Panc1 (cell line): ENCODE results near the gene SMOC2.

Experiments used
- CTCF ChIP-seq: fragments of 450-650 bp; IDR thresholded peaks from 2 replicates; pipeline ENCODE4 v1.5.1; 2017; ENCODE audit warnings: mild to moderate bottlenecking
- POLR2AphosphoS5 ChIP-seq: IDR thresholded peaks from 2 replicates; pipeline ENCODE4 v1.6.1; 2012; ENCODE audit warnings: mild to moderate bottlenecking, low read depth, low read length, moderate library complexity
- REST ChIP-seq, 2 experiments: IDR thresholded peaks; 2 replicates each; pipeline ENCODE4 v1.6.1; 2011 to 2012; ENCODE audit warnings: low read depth in 2 of 2, control low read depth in 1 of 2, low read length in 1 of 2, mild to moderate bottlenecking in 1 of 2, moderate library complexity in 1 of 2; ENCODE audit not compliant: insufficient read depth in 1 of 2
- SIN3A ChIP-seq: IDR thresholded peaks from 2 replicates; pipeline ENCODE4 v1.6.1; 2012; ENCODE audit warnings: low read depth, mild to moderate bottlenecking, low read length, moderate library complexity, borderline replicate concordance; ENCODE audit not compliant: insufficient read depth
- TCF7L2 ChIP-seq: IDR thresholded peaks from 2 replicates; pipeline ENCODE4 v1.6.1; 2011; ENCODE audit warnings: mild to moderate bottlenecking, low read depth, low read length, inconsistent platforms

GRCh38 chr6:168536665-168537539 is 95.9 kb downstream of the SMOC2 start:
- TF ChIP-seq SIN3A: no peak
- TF ChIP-seq CTCF: no peak
- TF ChIP-seq REST (IDR thresholded peaks at IDR 0.05; ENCODE audit: insufficient read depth in 1 of 2, low read depth in 2 of 2, low read length in 1 of 2): no peak
- no peak for TF ChIP-seq POLR2AphosphoS5
- no peak for TF ChIP-seq TCF7L2
